Measurements from ENCODE around the gene TBXA2R.

The TBXA2R gene

DNA sequence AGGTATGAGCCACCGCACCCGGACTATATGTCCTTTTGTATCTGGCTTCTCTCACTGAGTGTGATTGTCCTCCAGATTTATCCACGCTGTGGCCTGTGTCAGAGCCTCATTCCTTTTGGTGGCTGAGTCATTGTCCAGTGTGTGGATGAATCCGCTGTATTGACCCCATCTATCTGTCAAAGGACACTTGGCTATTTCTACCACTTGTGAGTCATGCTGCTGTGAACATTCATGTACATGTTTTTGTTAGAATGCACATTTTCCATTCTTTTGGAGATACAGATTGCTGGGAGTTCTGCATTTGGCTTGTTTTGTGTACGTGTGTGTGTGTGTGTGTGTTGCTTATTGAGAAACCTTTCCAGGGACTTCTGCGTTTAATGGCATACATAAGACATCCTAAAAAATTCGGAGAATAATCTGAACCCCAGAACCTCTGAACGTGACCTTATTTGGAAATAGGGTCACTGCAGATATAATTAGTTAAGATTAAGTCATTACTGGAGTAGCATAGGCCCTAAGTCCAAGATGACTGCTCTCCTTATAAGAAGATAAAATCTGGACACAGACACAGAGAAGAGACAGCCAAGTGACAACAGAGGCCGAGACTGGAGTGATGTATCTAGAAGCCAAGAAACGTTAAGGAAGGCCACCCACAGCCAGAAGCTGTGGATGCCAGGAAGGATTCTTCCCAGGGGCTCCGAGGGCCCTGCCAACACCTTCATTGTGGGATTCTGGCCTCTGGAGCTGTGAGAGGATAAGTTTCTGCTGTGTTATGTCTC, 26.3 kb downstream of the TBXA2R start:
- Histone ChIP-seq H3K4me3 (IDR thresholded peaks at IDR 0.05; ENCODE audit: insufficient read depth, low read depth, low read length) (no peak overlapping the region), H3K4me1 (ENCODE audit: low read depth, poor library complexity, severe bottlenecking) (no peaks in the 10 kb centered on the region), H3K79me2 (ENCODE audit: insufficient read depth, low read depth) (no peaks in the 10 kb centered on the region), H3K27me3 (ENCODE audit: insufficient read depth, low read depth) (peaks cover 3% of the 10 kb centered on the region; the same call in 1 of the 2 replicates), H3K36me3 (ENCODE audit: insufficient read depth) (no peaks in the 10 kb centered on the region), H3K27ac (no peak overlapping the region), H3K4me2 (no peak overlapping the region), H4K20me1 (ENCODE audit: insufficient read depth) (no peaks in the 10 kb centered on the region), H3K9ac (no peak overlapping the region), H2AFZ (ENCODE audit: low read depth) (no peak overlapping the region)
- TF ChIP-seq, protein P1, sequence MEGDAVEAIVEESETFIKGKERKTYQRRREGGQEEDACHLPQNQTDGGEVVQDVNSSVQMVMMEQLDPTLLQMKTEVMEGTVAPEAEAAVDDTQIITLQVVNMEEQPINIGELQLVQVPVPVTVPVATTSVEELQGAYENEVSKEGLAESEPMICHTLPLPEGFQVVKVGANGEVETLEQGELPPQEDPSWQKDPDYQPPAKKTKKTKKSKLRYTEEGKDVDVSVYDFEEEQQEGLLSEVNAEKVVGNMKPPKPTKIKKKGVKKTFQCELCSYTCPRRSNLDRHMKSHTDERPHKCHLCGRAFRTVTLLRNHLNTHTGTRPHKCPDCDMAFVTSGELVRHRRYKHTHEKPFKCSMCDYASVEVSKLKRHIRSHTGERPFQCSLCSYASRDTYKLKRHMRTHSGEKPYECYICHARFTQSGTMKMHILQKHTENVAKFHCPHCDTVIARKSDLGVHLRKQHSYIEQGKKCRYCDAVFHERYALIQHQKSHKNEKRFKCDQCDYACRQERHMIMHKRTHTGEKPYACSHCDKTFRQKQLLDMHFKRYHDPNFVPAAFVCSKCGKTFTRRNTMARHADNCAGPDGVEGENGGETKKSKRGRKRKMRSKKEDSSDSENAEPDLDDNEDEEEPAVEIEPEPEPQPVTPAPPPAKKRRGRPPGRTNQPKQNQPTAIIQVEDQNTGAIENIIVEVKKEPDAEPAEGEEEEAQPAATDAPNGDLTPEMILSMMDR (conservative IDR thresholded peaks at IDR 0.05; ENCODE audit: low read depth, low read length) = no peak

DNA sequence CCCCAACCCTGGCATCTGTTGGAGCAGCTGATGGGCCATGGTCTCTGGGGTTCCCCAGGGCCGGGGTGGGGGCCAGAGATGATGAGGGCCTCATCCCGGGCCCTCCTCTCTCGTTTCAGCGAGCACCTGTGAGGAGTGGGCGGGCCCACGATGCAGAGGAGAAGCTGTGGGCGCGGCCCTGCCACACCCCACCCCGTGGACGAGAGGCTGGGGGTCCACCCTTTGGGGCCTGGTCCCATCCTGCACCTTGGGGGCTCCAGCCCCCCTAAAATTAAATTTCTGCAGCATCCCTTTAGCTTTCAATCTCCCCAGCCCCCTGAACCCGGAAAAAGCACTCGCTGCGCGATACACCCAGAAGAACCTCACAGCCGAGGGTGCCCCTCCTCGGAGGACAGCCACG, 28.3 kb downstream of the TBXA2R start:
- no peak overlapping the region for H3K9ac ChIP-seq
- H3K4me1 ChIP-seq (ENCODE audit: low read depth, poor library complexity, severe bottlenecking) = no peaks in the 10 kb centered on the region
- H3K4me3 ChIP-seq (IDR thresholded peaks at IDR 0.05; ENCODE audit: insufficient read depth, low read depth, low read length) = no peak overlapping the region
- no peak overlapping the region for H3K4me2 ChIP-seq
- H3K36me3 ChIP-seq (ENCODE audit: insufficient read depth) = no peaks in the 10 kb centered on the region
- no peaks in the 10 kb centered on the region for H4K20me1 ChIP-seq (ENCODE audit: insufficient read depth)
- no peak overlapping the region for H2AFZ ChIP-seq (ENCODE audit: low read depth)
- no peaks in the 10 kb centered on the region; the same call in 1 of the 2 replicates for H3K27me3 ChIP-seq (ENCODE audit: insufficient read depth, low read depth)
- TF ChIP-seq, protein P1 (conservative IDR thresholded peaks at IDR 0.05; ENCODE audit: low read depth, low read length) = no peak
- H3K27ac ChIP-seq = no peak overlapping the region
- peaks cover 3% of the 10 kb centered on the region; the same call in 1 of the 2 replicates for H3K79me2 ChIP-seq (ENCODE audit: insufficient read depth, low read depth)

GRCh38 chr19:3577723-3578344, 28.8 kb downstream of the TBXA2R start:
- Histone ChIP-seq H2AFZ (ENCODE audit: low read depth) (no peak overlapping the region), H3K36me3 (ENCODE audit: insufficient read depth) (no peaks in the 10 kb centered on the region), H4K20me1 (ENCODE audit: insufficient read depth) (no peaks in the 10 kb centered on the region), H3K9ac (no peak overlapping the region), H3K4me2 (no peak overlapping the region), H3K79me2 (ENCODE audit: insufficient read depth, low read depth) (peaks cover 5% of the 10 kb centered on the region; the same call in 1 of the 2 replicates), H3K4me3 (IDR thresholded peaks at IDR 0.05; ENCODE audit: insufficient read depth, low read depth, low read length) (no peak overlapping the region), H3K4me1 (ENCODE audit: low read depth, poor library complexity, severe bottlenecking) (no peaks in the 10 kb centered on the region), H3K27ac (no peak overlapping the region), H3K27me3 (ENCODE audit: insufficient read depth, low read depth) (no peaks in the 10 kb centered on the region)
- TF ChIP-seq, protein P1 (conservative IDR thresholded peaks at IDR 0.05; ENCODE audit: low read depth, low read length) = no peak

- no peaks in the 10 kb centered on the region for H3K27me3 ChIP-seq (ENCODE audit: insufficient read depth, low read depth)
- H3K4me3 ChIP-seq (IDR thresholded peaks at IDR 0.05; ENCODE audit: insufficient read depth, low read depth, low read length) = no peak overlapping the region
- no peak overlapping the region for H2AFZ ChIP-seq (ENCODE audit: low read depth)
- no peak overlapping the region for H3K9ac ChIP-seq
- H4K20me1 ChIP-seq (ENCODE audit: insufficient read depth) = no peaks in the 10 kb centered on the region
- no peaks in the 10 kb centered on the region for H3K36me3 ChIP-seq (ENCODE audit: insufficient read depth)
- TF ChIP-seq, protein P1 (conservative IDR thresholded peaks at IDR 0.05; ENCODE audit: low read depth, low read length) = no peak
- H3K27ac ChIP-seq = no peak overlapping the region
- no peak overlapping the region for H3K4me2 ChIP-seq
- H3K79me2 ChIP-seq (ENCODE audit: insufficient read depth, low read depth) = peaks cover 5% of the 10 kb centered on the region; the same call in 1 of the 2 replicates
- peaks cover 3% of the 10 kb centered on the region for H3K4me1 ChIP-seq (ENCODE audit: low read depth, poor library complexity, severe bottlenecking)
Measured at GRCh38 chr19:3576696-3577443, 29.8 kb downstream of the TBXA2R start.

Data from KMS-11 (cell line).